ENCODE measurements around the gene KCNJ5.

KCNJ5 gene

DNA sequence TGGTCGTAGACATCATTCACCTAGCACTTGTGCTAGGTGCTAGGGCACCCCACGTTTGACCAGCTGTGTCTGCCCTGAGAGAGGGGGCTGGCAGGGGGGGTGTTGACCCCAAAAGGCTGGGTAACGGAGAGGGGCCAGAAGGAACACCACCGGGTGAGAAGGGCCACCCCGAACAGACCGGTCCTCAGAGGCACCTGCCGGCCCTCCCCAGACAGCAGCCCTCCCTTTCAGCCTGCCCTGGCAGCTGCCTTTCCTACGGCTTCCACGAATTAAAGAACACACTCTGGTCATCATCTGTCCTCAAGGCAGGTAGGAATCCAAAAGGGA, 977 bp upstream of the KCNJ5 start:
- CTCF ChIA-PET = interaction anchor here (1.0 to 11.5 kb wide), 4 partner anchors 9 to 732 kb away, joined by 3 to 488 read pairs (median 10); no protein-coding TSS in a partner anchor
- no peak for DNase-seq (ENCODE audit: low read depth, low spot score)
- POLR2A ChIA-PET = no interaction called here
- H3K4me3 ChIP-seq (ENCODE audit: low read depth, low read length) = peak overlapping the region; percentile 50
- TF ChIP-seq, protein P1, sequence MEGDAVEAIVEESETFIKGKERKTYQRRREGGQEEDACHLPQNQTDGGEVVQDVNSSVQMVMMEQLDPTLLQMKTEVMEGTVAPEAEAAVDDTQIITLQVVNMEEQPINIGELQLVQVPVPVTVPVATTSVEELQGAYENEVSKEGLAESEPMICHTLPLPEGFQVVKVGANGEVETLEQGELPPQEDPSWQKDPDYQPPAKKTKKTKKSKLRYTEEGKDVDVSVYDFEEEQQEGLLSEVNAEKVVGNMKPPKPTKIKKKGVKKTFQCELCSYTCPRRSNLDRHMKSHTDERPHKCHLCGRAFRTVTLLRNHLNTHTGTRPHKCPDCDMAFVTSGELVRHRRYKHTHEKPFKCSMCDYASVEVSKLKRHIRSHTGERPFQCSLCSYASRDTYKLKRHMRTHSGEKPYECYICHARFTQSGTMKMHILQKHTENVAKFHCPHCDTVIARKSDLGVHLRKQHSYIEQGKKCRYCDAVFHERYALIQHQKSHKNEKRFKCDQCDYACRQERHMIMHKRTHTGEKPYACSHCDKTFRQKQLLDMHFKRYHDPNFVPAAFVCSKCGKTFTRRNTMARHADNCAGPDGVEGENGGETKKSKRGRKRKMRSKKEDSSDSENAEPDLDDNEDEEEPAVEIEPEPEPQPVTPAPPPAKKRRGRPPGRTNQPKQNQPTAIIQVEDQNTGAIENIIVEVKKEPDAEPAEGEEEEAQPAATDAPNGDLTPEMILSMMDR (IDR thresholded peaks at IDR 0.05; ENCODE audit: insufficient read depth, low read length, missing control alignments) = no peak

DNA sequence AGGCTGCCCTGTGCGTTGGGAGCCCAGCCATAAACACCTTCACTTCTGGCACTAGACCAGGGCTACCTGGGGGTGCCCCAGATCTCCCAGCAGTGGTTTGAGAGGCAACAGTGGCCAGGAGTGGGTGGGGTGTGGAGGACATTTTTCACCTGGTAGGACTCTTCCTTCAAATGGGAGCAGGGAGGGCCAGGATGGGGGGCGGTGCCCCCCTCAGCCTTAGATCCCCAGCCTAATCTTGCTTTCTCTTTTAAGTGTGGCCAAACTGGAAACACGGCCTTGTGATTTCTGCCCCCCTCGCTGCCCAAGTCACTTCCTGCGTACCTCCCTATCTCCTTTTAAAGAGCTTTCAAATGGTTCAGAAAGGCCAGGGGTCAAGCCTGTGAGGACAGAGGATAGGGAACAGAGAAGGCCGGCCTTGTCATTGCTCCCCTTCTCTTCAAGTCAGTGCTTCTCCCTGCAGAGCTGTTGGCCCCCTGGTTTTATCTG, 800 bp downstream of the KCNJ5 start:
- no peak for DNase-seq (ENCODE audit: low read depth, low spot score)
- ChIA-PET POLR2A (interaction anchor here (0.6 kb wide), 1 partner anchor 11 kb away, joined by 3 read pairs; no protein-coding TSS in a partner anchor), CTCF (interaction anchor here (1.4 to 11.5 kb wide), 8 partner anchors 7 to 734 kb away, joined by 3 to 488 read pairs (median 12); no protein-coding TSS in a partner anchor)
- H3K4me3 ChIP-seq (ENCODE audit: low read depth, low read length) = no peak overlapping the region
- TF ChIP-seq, protein P1 (IDR thresholded peaks at IDR 0.05; ENCODE audit: insufficient read depth, low read length, missing control alignments) = no peak

DNA sequence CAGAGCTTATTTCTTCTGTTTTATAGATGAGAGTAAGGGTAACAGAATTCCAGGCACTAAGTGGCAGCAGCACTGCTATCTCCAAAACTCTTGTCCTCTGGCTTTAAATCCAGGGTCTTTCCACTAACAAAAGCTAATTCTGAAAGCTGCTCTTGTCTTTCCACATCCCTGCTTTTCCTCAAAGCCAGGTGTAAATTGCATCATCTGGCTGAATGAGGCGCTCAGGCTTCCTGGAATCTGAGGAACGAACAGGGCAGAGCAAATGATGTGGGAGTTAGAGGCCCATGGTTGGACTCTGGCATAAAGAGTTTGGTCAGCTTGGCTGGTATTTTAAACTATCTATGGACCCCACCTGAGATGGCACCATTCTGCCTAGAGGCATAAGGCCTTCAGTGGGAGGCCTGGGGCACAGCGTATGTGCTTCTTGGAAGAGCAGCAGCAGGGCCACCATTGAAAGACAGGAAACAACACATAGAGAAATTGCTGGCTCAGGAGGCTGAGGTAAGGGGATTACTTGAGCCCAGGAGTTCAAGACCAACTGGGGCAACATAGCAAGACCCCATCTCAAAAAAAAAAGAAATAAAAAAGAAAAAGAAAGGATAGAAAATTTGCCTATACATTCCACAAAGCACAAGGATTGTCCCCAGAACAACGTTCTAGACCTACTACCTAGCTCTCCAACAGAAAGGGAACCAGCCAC, 1.9 kb downstream of the KCNJ5 start:
- no peak for DNase-seq (ENCODE audit: low read depth, low spot score)
- ChIA-PET CTCF (interaction anchor here (0.8 to 11.5 kb wide), 7 partner anchors 8 to 735 kb away, joined by 3 to 488 read pairs (median 12); no protein-coding TSS in a partner anchor), POLR2A (interaction anchor here (0.6 kb wide), 1 partner anchor 10 kb away, joined by 3 read pairs; no protein-coding TSS in a partner anchor)
- TF ChIP-seq, protein P1 (IDR thresholded peaks at IDR 0.05; ENCODE audit: insufficient read depth, low read length, missing control alignments) = no peak
- no peak overlapping the region for H3K4me3 ChIP-seq (ENCODE audit: low read depth, low read length)

DNA sequence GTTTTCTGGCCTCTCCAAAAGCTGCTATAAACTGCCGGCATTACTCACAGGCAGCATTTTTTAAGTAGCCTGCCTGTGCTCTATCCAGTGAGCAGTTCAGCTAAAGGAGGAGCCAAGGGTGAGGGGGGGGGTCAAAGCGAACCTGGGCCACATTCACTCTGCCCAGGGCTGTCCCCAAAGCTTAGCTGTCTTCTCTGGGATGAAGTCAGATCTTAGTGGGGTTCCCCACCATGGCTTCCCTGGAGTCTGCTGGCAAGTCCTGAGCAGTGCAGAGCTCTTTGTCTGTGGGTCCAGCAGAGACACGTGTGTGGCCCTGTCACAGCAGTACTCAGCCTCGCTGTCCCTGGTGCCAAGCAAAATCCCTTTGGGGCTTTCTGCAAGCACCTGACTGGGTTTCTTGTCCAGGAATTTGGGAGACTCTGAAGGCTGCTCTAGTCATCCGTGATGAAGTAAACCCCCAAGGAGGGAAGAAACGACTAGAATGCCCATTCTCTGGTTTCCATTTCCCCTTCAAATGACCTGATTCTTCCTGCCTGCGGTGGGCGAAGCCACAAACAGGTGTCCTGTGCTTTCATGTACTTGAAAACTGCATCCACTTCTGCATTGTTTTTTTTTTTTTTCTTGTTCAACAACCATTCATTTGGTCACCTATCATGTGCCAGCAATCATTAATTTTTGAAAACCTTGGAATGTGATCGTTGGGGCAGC, 2.6 kb downstream of the KCNJ5 start:
- ChIA-PET POLR2A (interaction anchor here (0.7 kb wide), 1 partner anchor 118 kb away, joined by 3 read pairs; no protein-coding TSS in a partner anchor), CTCF (interaction anchor here (2.8 to 11.5 kb wide), 4 partner anchors 9 to 736 kb away, joined by 12 to 488 read pairs (median 22); no protein-coding TSS in a partner anchor)
- no peak for DNase-seq (ENCODE audit: low read depth, low spot score)
- TF ChIP-seq, protein P1 (IDR thresholded peaks at IDR 0.05; ENCODE audit: insufficient read depth, low read length, missing control alignments) = no peak
- no peak overlapping the region for H3K4me3 ChIP-seq (ENCODE audit: low read depth, low read length)

DNA sequence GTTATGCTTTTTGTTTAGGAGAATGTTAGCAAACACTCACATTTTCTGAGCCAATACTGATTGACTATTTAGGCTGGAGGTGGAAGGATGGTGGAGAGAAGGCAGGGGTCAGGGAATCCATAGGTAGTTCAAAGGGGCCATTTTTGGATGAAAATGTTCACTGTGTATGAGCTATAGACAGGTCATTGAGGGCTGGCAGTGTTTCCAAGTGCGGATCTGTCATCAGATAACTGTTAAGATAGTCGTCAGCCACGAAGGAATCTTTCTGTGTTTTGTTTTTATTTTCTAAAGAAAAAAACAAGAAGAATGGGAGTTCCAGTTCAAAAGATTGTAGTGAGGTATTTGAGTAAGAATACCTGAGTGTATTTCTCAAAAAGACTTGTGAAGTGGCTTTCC, 3.1 kb downstream of the KCNJ5 start:
- ChIA-PET CTCF (interaction anchor here (1.8 to 11.5 kb wide), 4 partner anchors 10 to 737 kb away, joined by 5 to 488 read pairs (median 22); no protein-coding TSS in a partner anchor), POLR2A (interaction anchor here (0.7 kb wide), 1 partner anchor 118 kb away, joined by 3 read pairs; no protein-coding TSS in a partner anchor)
- H3K4me3 ChIP-seq (ENCODE audit: low read depth, low read length) = no peak overlapping the region
- DNase-seq (ENCODE audit: low read depth, low spot score) = no peak
- TF ChIP-seq, protein P1 (IDR thresholded peaks at IDR 0.05; ENCODE audit: insufficient read depth, low read length, missing control alignments) = no peak
